A549 (cell line): Measurements from ENCODE around the gene RAB17.

Experiments used
- BCL3 ChIP-seq: fragments of >200 bp; sonication (Bioruptor Twin); formaldehyde crosslinking; IDR thresholded peaks from 3 replicates; pipeline ENCODE4 v1.6.1; 2016
- CEBPB ChIP-seq, 2 experiments: fragments of >200 bp in 1 of 2; sonication (Bioruptor Twin) in 1 of 2; formaldehyde crosslinking in 1 of 2; IDR thresholded peaks; 2 replicates each; pipeline ENCODE4 v1.6.1; 2012 to 2016
- CTCF ChIP-seq: fragments of >200 bp; sonication (Bioruptor Twin); formaldehyde crosslinking; IDR thresholded peaks from 3 replicates; pipeline ENCODE4 v1.5.1; 2016
- ELK1 ChIP-seq: fragments of 150-350 bp; IDR thresholded peaks from 2 replicates; pipeline ENCODE4 v1.6.1; 2014; ENCODE audit warnings: low read depth, mild to moderate bottlenecking, low read length
- HMGXB4 ChIP-seq: fragments of 250-450 bp; sonication (Bioruptor Pico); IDR thresholded peaks from 2 replicates; pipeline ENCODE4 v1.5.0; 2021; ENCODE audit warnings: mild to moderate bottlenecking, moderate library complexity, borderline replicate concordance
- JUNB ChIP-seq: fragments of >200 bp; sonication (Bioruptor Twin); formaldehyde crosslinking; IDR thresholded peaks from 2 replicates; pipeline ENCODE4 v1.6.1; 2016
- MAX ChIP-seq: IDR thresholded peaks from 2 replicates; pipeline ENCODE4 v1.6.1; 2012
- MYC ChIP-seq: IDR thresholded peaks from 2 replicates; pipeline ENCODE4 v1.6.1; 2012; ENCODE audit warnings: mild to moderate bottlenecking, inconsistent platforms, low read length, improper control_type of control experiment, borderline replicate concordance
- POLR2A ChIP-seq: IDR thresholded peaks from 2 replicates; pipeline ENCODE4 v1.6.1; 2012; ENCODE audit warnings: mild to moderate bottlenecking, low read length
- RCOR1 ChIP-seq: fragments of 150-350 bp; IDR thresholded peaks from 2 replicates; pipeline ENCODE4 v1.6.1; 2014; ENCODE audit warnings: antibody characterized with exemption, low read length, low read depth
- USF2 ChIP-seq: fragments of 450-650 bp; IDR thresholded peaks from 2 replicates; pipeline ENCODE4 v1.6.1; 2014; ENCODE audit warnings: antibody characterized with exemption
- ZFP36 ChIP-seq: fragments of 450-650 bp; IDR thresholded peaks from 2 replicates; pipeline ENCODE4 v1.6.1; 2014; ENCODE audit warnings: borderline replicate concordance; ENCODE audit not compliant: partially characterized antibody

- TF ChIP-seq HMGXB4: no peak
- no peak for TF ChIP-seq CTCF
- no peak for TF ChIP-seq ZFP36
- TF ChIP-seq MAX: no peak
- TF ChIP-seq ELK1: no peak
- no peak for TF ChIP-seq POLR2A
- no peak for TF ChIP-seq CEBPB (IDR thresholded peaks at IDR 0.05)
- no peak for TF ChIP-seq JUNB
- TF ChIP-seq RCOR1: no peak
- TF ChIP-seq USF2: no peak
- TF ChIP-seq MYC: no peak
- TF ChIP-seq BCL3: no peak
Observed at GRCh38 chr2:237593596-237594320, 3.2 kb upstream of the RAB17 start.
